Keratinocyte (primary cell): ENCODE data around the gene KIF22. TPM values are rescaled to one million over a fixed set of nuclear protein-coding genes. Genes with fewer than 3 reads are reported as not detected.

Experiments
- DNase-seq: peaks from one replicate; pipeline ENCODE4 v3.0.0-alpha.2; 2011; ENCODE audit warnings: low read depth, missing footprints, low spot score
- FAIRE-seq: peaks from 2 replicates; lab custom pipeline; 2011; peaks lifted over from hg19 to GRCh38; lab: Jason Lieb, UNC
- H2AFZ ChIP-seq: 2 replicates; pipeline ENCODE4 v1.6.0; 2012; ENCODE audit warnings: low read length, control low read depth, inconsistent platforms; ENCODE audit not compliant: control insufficient read depth
- H3K27ac ChIP-seq: 2 replicates; pipeline ENCODE4 v1.5.1; 2011; ENCODE audit warnings: low read length; ENCODE audit not compliant: control insufficient read depth, insufficient read depth
- H3K27me3 ChIP-seq: 3 replicates; pipeline ENCODE4 v1.6.0; 2011; ENCODE audit warnings: low read length; ENCODE audit not compliant: control insufficient read depth, insufficient read depth; ENCODE audit errors: extremely low read depth
- H3K36me3 ChIP-seq, 2 experiments: 2 replicates in 1 of 2; 3 replicates in 1 of 2; pipeline ENCODE4 v1.5.1; 2011; ENCODE audit warnings: low read length in 2 of 2, mild to moderate bottlenecking in 1 of 2; ENCODE audit not compliant: control insufficient read depth in 2 of 2, insufficient read depth in 2 of 2; ENCODE audit errors: extremely low read depth in 1 of 2
- H3K4me1 ChIP-seq: 3 replicates; pipeline ENCODE4 v1.5.1; 2011; ENCODE audit warnings: low read length; ENCODE audit not compliant: control insufficient read depth, insufficient read depth; ENCODE audit errors: extremely low read depth
- H3K4me2 ChIP-seq: 3 replicates; pipeline ENCODE4 v1.6.0; 2011; ENCODE audit warnings: low read depth, low read length; ENCODE audit not compliant: control insufficient read depth, insufficient read depth; ENCODE audit errors: extremely low read depth
- H3K4me3 ChIP-seq, 3 experiments: fragments of 200-600 bp in 1 of 3; sonication (generic) in 1 of 3; 2 replicates in 2 of 3; 3 replicates in 1 of 3; pipeline ENCODE4 v1.5.1; 2011 to 2016; ENCODE audit warnings: low read length in 3 of 3, mild to moderate bottlenecking in 3 of 3, control low read depth in 2 of 3, inconsistent platforms in 1 of 3, low read depth in 1 of 3, mixed read lengths in 1 of 3, mixed run types in 1 of 3, moderate library complexity in 1 of 3; ENCODE audit not compliant: control insufficient read depth in 2 of 3, insufficient read depth in 2 of 3; ENCODE audit errors: extremely low read depth in 1 of 3
- H3K79me2 ChIP-seq: 2 replicates; pipeline ENCODE4 v1.6.0; 2012; ENCODE audit warnings: low read length; ENCODE audit not compliant: control insufficient read depth, insufficient read depth
- H3K9ac ChIP-seq: 3 replicates; pipeline ENCODE4 v1.6.0; 2011; ENCODE audit warnings: low read length; ENCODE audit not compliant: control insufficient read depth, insufficient read depth; ENCODE audit errors: extremely low read depth
- H3K9me1 ChIP-seq: 3 replicates; pipeline ENCODE4 v1.6.0; 2011; ENCODE audit warnings: low read length; ENCODE audit not compliant: control insufficient read depth, insufficient read depth; ENCODE audit errors: extremely low read depth
- H3K9me3 ChIP-seq: 2 replicates; pipeline ENCODE4 v1.5.1; 2012; ENCODE audit warnings: low read depth, low read length; ENCODE audit not compliant: control insufficient read depth
- H4K20me1 ChIP-seq: 3 replicates; pipeline ENCODE4 v1.6.0; 2011; ENCODE audit warnings: low read length; ENCODE audit not compliant: control insufficient read depth, insufficient read depth; ENCODE audit errors: extremely low read depth
- EZH2 ChIP-seq: IDR thresholded peaks from one replicate; pipeline ENCODE4 v1.6.1; 2012; ENCODE audit warnings: inconsistent platforms, mild to moderate bottlenecking, low read length, moderate library complexity
- dilution Hi-C: fragments of 300-500 bp; cut with MboI; formaldehyde crosslinking; loops from one replicate; pipeline ENCODE4 v1.7.0; 2020; ENCODE audit warnings: low sequenced_read_pairs; ENCODE audit not compliant: extremely low pct_ligation_motif_present
- polyA plus RNA-seq, 5 experiments: library from polyadenylated mRNA; depleted of rRNA in 3 of 5; stranded (reverse) in 3 of 5; stranded (forward) in 1 of 5; unstranded in 1 of 5; fragments of >200 nt; gene quantifications; 1 replicate in 1 of 5; 2 replicates in 3 of 5; 3 replicates in 1 of 5; pipeline versions ENCODE4 v1.2.1 to v1.2.3, GENCODE V29; 2011 to 2012; ENCODE audit warnings: missing spikeins in 2 of 5, low read depth in 1 of 5, low replicate concordance in 1 of 5
- TF ChIP-seq, protein P1 (sequence below), 3 experiments: IDR thresholded peaks in 1 of 3; conservative IDR thresholded peaks in 1 of 3; optimal IDR thresholded peaks in 1 of 3; 2 replicates in 2 of 3; 3 replicates in 1 of 3; pipeline versions ENCODE3 to v1.5.1; 2011; ENCODE audit warnings: low read length in 3 of 3, mild to moderate bottlenecking in 3 of 3, moderate library complexity in 2 of 3, control low read depth in 1 of 3, inconsistent platforms in 1 of 3; ENCODE audit not compliant: insufficient read depth in 2 of 3; ENCODE audit errors: extremely low read depth in 1 of 3

Gene KIF22
- polyA plus RNA-seq, 1 donor (not counting 4 experiments of a cell fraction or from before 2014, with no cell fraction given) = 43.7 TPM

DNA sequence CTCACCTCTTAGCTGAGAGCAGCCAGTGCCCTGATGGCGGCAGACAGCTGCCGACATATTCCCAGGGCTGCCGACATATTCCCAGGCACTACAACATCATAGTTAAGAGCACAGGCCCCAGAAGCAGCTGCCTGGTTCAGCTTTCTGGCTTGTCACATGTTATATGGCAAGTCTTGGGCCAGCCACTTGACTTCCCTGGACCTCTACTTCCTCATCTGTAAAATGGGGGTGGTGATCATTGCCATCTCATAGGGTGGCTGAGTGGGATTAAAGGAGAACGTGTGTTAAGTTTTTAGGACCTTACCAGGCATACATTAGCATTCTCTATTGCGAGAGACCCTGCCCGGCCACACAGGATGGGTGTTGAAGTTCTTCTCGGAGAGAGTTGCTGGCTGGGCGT is 53.4 kb downstream of the KIF22 start:
- no peak for DNase-seq
- no peaks in the 10 kb centered on the region for H3K4me1 ChIP-seq
- H2AFZ ChIP-seq = no peak overlapping the region
- no peak overlapping the region for H3K27ac ChIP-seq
- no peak overlapping the region for H3K4me2 ChIP-seq
- TF ChIP-seq, protein P1, sequence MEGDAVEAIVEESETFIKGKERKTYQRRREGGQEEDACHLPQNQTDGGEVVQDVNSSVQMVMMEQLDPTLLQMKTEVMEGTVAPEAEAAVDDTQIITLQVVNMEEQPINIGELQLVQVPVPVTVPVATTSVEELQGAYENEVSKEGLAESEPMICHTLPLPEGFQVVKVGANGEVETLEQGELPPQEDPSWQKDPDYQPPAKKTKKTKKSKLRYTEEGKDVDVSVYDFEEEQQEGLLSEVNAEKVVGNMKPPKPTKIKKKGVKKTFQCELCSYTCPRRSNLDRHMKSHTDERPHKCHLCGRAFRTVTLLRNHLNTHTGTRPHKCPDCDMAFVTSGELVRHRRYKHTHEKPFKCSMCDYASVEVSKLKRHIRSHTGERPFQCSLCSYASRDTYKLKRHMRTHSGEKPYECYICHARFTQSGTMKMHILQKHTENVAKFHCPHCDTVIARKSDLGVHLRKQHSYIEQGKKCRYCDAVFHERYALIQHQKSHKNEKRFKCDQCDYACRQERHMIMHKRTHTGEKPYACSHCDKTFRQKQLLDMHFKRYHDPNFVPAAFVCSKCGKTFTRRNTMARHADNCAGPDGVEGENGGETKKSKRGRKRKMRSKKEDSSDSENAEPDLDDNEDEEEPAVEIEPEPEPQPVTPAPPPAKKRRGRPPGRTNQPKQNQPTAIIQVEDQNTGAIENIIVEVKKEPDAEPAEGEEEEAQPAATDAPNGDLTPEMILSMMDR (optimal IDR thresholded peaks at IDR 0.05 in 1 of 3, IDR thresholded peaks at IDR 0.05 in 1 of 3, conservative IDR thresholded peaks at IDR 0.05 in 1 of 3; ENCODE audit: extremely low read depth in 1 of 3, insufficient read depth in 2 of 3, low read length in 3 of 3) = no peak
- TF ChIP-seq EZH2 = no peak
- dilution Hi-C loops = no loop called here
- H4K20me1 ChIP-seq = no peaks in the 10 kb centered on the region
- no peak overlapping the region for H3K4me3 ChIP-seq
- H3K27me3 ChIP-seq = no peaks in the 10 kb centered on the region
- no peak overlapping the region for H3K9ac ChIP-seq
- no peaks in the 10 kb centered on the region for H3K79me2 ChIP-seq
- FAIRE-seq = no peak
- H3K9me1 ChIP-seq = no peaks in the 10 kb centered on the region
- peaks cover 28 to 46% of the 10 kb centered on the region in 2 experiments for H3K36me3 ChIP-seq
- no peaks in the 10 kb centered on the region for H3K9me3 ChIP-seq

DNA sequence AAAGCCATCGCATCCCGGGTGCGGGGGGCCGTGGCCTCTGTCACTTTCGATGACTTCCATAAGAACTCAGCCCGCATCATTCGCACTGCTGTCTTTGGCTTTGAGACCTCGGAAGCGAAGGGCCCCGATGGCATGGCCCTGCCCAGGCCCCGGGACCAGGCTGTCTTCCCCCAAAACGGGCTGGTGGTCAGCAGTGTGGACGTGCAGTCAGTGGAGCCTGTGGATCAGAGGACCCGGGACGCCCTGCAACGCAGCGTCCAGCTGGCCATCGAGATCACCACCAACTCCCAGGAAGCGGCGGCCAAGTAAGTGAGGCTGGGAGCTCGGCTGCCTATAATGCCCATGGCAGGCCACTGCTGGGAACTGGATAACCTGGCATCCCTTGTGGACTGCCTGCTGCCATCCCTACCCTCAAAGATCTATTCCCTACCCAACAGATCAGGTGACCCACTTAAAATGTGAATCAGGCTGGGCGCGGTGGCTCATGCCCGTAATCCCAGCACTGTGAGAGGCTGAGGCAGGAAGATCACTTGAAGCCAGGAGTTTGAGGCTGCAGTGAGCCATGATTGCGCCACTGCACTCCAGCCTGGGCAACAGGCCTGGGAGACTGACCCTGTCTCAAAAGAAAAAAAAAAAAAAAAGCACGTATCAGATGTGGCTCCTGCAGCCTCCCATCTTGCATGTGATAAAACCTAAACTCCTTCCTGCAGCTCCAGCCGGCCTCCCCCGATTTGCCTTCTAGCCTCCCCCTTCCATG is 54.2 kb downstream of the KIF22 start:
- H3K4me2 ChIP-seq = no peak overlapping the region
- H4K20me1 ChIP-seq = no peaks in the 10 kb centered on the region
- H3K36me3 ChIP-seq = peaks cover 28 to 48% of the 10 kb centered on the region in 2 experiments
- H3K27ac ChIP-seq = no peak overlapping the region
- DNase-seq (no peak), FAIRE-seq (no peak)
- no peak overlapping the region for H3K9ac ChIP-seq
- no peaks in the 10 kb centered on the region for H3K9me3 ChIP-seq
- TF ChIP-seq, protein P1 (optimal IDR thresholded peaks at IDR 0.05 in 1 of 3, IDR thresholded peaks at IDR 0.05 in 1 of 3, conservative IDR thresholded peaks at IDR 0.05 in 1 of 3; ENCODE audit: extremely low read depth in 1 of 3, insufficient read depth in 2 of 3, low read length in 3 of 3) = no peak
- no peak for TF ChIP-seq EZH2
- dilution Hi-C loops = no loop called here
- H3K4me3 ChIP-seq = no peak overlapping the region
- no peak overlapping the region for H2AFZ ChIP-seq
- no peaks in the 10 kb centered on the region for H3K9me1 ChIP-seq
- H3K79me2 ChIP-seq = no peaks in the 10 kb centered on the region
- no peaks in the 10 kb centered on the region for H3K27me3 ChIP-seq
- no peaks in the 10 kb centered on the region for H3K4me1 ChIP-seq
